GM06990 (cell line): ENCODE data around the gene MRGPRD.

Experiments
- DNase-seq: peaks from one replicate; pipeline ENCODE4 v3.0.0-alpha.2; 2011; ENCODE audit not compliant: insufficient read length; ENCODE audit errors: extremely low read depth
- H3K27me3 ChIP-seq: replicated peaks from 2 replicates; pipeline ENCODE4 v1.6.0; 2011; ENCODE audit warnings: low read length; ENCODE audit not compliant: control insufficient read depth, insufficient read depth
- H3K36me3 ChIP-seq: 2 replicates; pipeline ENCODE4 v1.5.1; 2011; ENCODE audit warnings: low read length; ENCODE audit not compliant: control insufficient read depth, insufficient read depth
- H3K4me3 ChIP-seq: replicated peaks from 2 replicates; pipeline ENCODE4 v1.5.1; 2011; ENCODE audit warnings: low read depth, mild to moderate bottlenecking, control low read depth, low read length
- TF ChIP-seq, protein P1 (sequence below): IDR thresholded peaks from 2 replicates; pipeline ENCODE4 v1.5.1; 2011; ENCODE audit warnings: low read length, control low read depth, mild to moderate bottlenecking, inconsistent platforms; ENCODE audit not compliant: insufficient read depth, poor library complexity, severe bottlenecking

Gene MRGPRD

GRCh38 chr11:69011624-69012091 lies 30.9 kb upstream of the MRGPRD start:
- Histone ChIP-seq H3K36me3 (no peaks in the 10 kb centered on the region), H3K4me3 (no peak overlapping the region), H3K27me3 (peaks cover 3% of the 10 kb centered on the region; the same call in 1 of the 2 replicates)
- TF ChIP-seq, protein P1, sequence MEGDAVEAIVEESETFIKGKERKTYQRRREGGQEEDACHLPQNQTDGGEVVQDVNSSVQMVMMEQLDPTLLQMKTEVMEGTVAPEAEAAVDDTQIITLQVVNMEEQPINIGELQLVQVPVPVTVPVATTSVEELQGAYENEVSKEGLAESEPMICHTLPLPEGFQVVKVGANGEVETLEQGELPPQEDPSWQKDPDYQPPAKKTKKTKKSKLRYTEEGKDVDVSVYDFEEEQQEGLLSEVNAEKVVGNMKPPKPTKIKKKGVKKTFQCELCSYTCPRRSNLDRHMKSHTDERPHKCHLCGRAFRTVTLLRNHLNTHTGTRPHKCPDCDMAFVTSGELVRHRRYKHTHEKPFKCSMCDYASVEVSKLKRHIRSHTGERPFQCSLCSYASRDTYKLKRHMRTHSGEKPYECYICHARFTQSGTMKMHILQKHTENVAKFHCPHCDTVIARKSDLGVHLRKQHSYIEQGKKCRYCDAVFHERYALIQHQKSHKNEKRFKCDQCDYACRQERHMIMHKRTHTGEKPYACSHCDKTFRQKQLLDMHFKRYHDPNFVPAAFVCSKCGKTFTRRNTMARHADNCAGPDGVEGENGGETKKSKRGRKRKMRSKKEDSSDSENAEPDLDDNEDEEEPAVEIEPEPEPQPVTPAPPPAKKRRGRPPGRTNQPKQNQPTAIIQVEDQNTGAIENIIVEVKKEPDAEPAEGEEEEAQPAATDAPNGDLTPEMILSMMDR, result no peak
- no peak for DNase-seq

DNA sequence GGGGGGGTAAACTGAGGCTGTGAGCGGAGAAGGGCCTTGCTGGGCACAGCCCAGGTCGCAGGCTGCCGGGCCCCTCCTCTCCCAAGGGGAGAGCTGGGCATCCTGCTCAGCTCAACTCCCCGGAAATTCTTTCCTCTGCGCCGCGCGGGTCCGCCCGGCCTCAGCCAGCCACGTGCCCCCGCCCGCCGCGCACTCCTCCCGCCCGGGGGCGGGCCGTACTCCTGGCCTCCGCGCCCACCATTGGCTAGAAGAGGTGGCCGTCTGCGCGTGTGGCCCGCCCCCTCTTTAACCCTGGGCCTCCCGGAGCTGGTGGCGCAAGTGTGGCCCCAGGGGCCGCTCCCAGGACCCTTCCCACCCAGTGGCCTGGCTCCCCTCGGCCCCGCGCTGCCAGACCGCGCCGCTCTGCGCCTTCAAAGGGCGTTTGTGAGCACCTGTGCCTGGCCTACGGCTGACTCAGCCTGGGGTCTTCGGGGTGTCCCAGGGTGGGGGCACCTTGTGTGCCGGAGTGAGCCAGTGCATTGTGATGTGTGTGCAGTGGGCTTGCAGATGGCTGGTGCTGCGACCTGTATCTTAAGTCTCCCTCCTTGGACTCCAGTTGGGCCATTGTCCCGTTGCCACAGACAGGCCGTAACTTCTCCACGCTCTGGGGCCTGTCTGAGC lies 30.3 kb upstream of the MRGPRD start:
- TF ChIP-seq, protein P1, result no peak
- Histone ChIP-seq H3K4me3 (no peak overlapping the region), H3K27me3 (peaks cover 3% of the 10 kb centered on the region; the same call in 1 of the 2 replicates), H3K36me3 (no peaks in the 10 kb centered on the region)
- peak; percentile 39 for DNase-seq

DNA sequence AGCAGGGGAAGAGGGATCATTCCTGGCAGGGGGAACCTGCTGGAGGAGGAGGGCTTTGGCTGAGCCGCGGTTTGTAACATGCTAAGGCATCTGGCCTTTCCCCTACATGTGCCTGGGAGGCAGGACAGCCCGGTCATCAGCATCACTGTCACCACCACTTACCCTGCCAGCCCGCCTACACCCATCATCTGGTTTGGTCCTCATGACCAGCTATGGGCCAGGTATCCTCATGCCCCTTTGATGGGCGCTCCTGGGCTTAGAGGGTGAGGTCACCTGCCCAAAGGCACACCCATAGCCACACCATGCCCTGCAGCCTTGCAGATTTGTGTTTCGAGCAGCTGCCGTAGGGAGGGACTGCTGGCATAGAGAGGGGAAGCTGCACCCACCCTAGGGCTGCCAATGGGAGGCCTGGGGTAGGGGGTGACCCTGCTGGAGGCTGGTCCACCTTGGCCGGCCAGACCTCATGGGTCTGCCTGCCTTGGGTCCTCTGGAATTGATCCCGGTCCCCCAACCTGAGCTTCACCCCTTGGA lies 29.6 kb upstream of the MRGPRD start:
- TF ChIP-seq, protein P1, result no peak
- Histone ChIP-seq H3K27me3 (peaks cover 3% of the 10 kb centered on the region; the same call in 1 of the 2 replicates), H3K36me3 (no peaks in the 10 kb centered on the region), H3K4me3 (no peak overlapping the region)
- DNase-seq, result no peak

GRCh38 chr11:69009441-69010211 lies 28.8 kb upstream of the MRGPRD start:
- TF ChIP-seq, protein P1, result no peak
- peaks cover 3% of the 10 kb centered on the region; the same call in 1 of the 2 replicates for H3K27me3 ChIP-seq

GRCh38 chr11:69008737-69009440 lies 28.1 kb upstream of the MRGPRD start:
- DNase-seq, result no peak
- TF ChIP-seq, protein P1, result no peak
- Histone ChIP-seq H3K27me3 (peaks cover 3% of the 10 kb centered on the region; the same call in 1 of the 2 replicates), H3K36me3 (no peaks in the 10 kb centered on the region), H3K4me3 (no peak overlapping the region)

More at GRCh38 chr11:69009441-69010211, 28.8 kb upstream of the MRGPRD start:
- no peak for DNase-seq
- H3K36me3 ChIP-seq, result no peaks in the 10 kb centered on the region
- no peak overlapping the region for H3K4me3 ChIP-seq
